PFSK-1 (cell line): ENCODE results near the gene HMCES.

Source experiments
- POLR2AphosphoS5 ChIP-seq: IDR thresholded peaks from 2 replicates; pipeline ENCODE4 v1.6.1; 2012; ENCODE audit warnings: low read depth, mild to moderate bottlenecking, control low read depth, low read length, moderate library complexity
- TF ChIP-seq, protein P1 (sequence below), 2 experiments: IDR thresholded peaks; 2 replicates each; pipeline versions ENCODE4 v1.6.1 to v1.8.0; 2011 to 2012; ENCODE audit warnings: low read depth in 2 of 2, low read length in 2 of 2, control low read depth in 1 of 2, inconsistent platforms in 1 of 2, mild to moderate bottlenecking in 1 of 2, moderate library complexity in 1 of 2; ENCODE audit not compliant: insufficient read depth in 1 of 2

GRCh38 chr3:129280183-129280582, 1.5 kb downstream of the HMCES start:
- TF ChIP-seq, protein P1, sequence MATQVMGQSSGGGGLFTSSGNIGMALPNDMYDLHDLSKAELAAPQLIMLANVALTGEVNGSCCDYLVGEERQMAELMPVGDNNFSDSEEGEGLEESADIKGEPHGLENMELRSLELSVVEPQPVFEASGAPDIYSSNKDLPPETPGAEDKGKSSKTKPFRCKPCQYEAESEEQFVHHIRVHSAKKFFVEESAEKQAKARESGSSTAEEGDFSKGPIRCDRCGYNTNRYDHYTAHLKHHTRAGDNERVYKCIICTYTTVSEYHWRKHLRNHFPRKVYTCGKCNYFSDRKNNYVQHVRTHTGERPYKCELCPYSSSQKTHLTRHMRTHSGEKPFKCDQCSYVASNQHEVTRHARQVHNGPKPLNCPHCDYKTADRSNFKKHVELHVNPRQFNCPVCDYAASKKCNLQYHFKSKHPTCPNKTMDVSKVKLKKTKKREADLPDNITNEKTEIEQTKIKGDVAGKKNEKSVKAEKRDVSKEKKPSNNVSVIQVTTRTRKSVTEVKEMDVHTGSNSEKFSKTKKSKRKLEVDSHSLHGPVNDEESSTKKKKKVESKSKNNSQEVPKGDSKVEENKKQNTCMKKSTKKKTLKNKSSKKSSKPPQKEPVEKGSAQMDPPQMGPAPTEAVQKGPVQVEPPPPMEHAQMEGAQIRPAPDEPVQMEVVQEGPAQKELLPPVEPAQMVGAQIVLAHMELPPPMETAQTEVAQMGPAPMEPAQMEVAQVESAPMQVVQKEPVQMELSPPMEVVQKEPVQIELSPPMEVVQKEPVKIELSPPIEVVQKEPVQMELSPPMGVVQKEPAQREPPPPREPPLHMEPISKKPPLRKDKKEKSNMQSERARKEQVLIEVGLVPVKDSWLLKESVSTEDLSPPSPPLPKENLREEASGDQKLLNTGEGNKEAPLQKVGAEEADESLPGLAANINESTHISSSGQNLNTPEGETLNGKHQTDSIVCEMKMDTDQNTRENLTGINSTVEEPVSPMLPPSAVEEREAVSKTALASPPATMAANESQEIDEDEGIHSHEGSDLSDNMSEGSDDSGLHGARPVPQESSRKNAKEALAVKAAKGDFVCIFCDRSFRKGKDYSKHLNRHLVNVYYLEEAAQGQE (IDR thresholded peaks at IDR 0.05; ENCODE audit: insufficient read depth in 1 of 2, low read depth in 2 of 2, low read length in 2 of 2) = no peak
- TF ChIP-seq POLR2AphosphoS5 = no peak
